ENCODE measurements around the gene ADD2.
"Not testable (repeated sequence)": the region's sequence is repeated elsewhere in the genome, so short reads cannot be mapped to it uniquely, and the experiment has no call there.

The ADD2 gene

DNA sequence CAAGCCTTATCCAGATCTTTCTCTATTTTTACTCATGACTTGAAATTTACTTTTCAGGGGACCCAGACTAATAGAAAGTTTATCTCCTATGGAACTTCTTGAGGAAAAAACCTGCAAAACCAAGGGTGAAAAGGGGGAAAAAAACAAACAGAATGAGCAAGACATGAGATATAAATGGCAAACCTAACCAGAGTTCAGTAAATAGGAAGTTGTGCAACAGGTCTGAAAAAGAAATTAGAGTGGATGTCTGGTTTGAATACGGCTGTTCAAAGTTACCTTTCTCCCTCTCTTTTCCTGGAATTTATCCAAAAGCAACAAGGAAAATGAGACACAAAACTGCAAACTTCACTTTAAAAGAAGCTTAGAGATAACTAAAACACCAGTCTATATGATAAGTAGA lies 135.6 kb downstream of the ADD2 start:
- peak overlapping the region in 6 of 11 experiments; percentile 9 to 62 (median 20); a peak in 9 of 22 replicates for H3K4me2 ChIP-seq
- H4K20me1 ChIP-seq: no peaks in the 10 kb centered on the region

DNA sequence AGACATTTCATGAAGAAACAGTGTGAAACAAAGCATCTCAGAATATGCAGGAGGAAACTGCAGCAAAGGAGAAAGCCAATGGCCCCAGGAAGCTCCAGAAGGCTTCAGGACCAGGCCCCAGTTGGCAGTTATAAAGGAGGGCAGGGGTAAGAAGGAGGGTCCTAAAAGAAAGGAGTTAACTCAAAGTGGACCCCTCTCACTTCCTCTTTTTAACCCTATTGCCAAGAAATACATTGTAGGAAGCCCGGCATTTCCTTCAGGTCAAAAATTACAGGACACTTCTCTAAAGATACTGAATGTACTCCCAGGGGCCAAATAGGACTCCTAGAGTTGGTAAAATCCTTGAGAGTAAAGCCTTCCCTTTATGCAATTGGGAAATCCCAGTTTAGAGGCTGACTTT lies 137.2 kb downstream of the ADD2 start:
- Histone ChIP-seq H3K27ac (no peak overlapping the region), H4K20me1 (no peaks in the 10 kb centered on the region), H3K36me3 (no peaks in the 10 kb centered on the region), H3K27me3 (no peaks in the 10 kb centered on the region), H3K4me1 (peaks cover 7 to 29% (median 15%) of the 10 kb centered on the region in 10 experiments; a peak in 12 of 20 replicates), H3K9me3 (replicated peaks in 1 of 11) (peaks cover 15 to 29% (median 20%) of the 10 kb centered on the region in 11 experiments; a peak in 21 of 22 replicates), H3K9ac (no peak overlapping the region), H3K4me3 (no peak overlapping the region), H3K4me2 (peak overlapping the region in 7 of 11 experiments; percentile 11 to 55 (median 30); a peak in 10 of 22 replicates)
- TF ChIP-seq Cebpa-rat (IDR thresholded peaks at IDR 0.05): no peak

More for the DNA sequence above, 135.6 kb downstream of the ADD2 start:
- no peak overlapping the region for H3K9ac ChIP-seq
- H3K27me3 ChIP-seq: no peaks in the 10 kb centered on the region
- peak in 1 of 11 experiments; percentile 30; a peak in 1 of 22 replicates for TF ChIP-seq Cebpa-rat (IDR thresholded peaks at IDR 0.05)
- no peak overlapping the region for H3K4me3 ChIP-seq
- peaks cover 0 to 24% (median 11%) of the 10 kb centered on the region in 10 experiments; a peak in 11 of 20 replicates for H3K4me1 ChIP-seq
- no peaks in the 10 kb centered on the region for H3K36me3 ChIP-seq
- H3K9me3 ChIP-seq (replicated peaks in 1 of 11): peaks cover 15 to 29% (median 20%) of the 10 kb centered on the region in 11 experiments; a peak in 21 of 22 replicates
- no peak overlapping the region for H3K27ac ChIP-seq

DNA sequence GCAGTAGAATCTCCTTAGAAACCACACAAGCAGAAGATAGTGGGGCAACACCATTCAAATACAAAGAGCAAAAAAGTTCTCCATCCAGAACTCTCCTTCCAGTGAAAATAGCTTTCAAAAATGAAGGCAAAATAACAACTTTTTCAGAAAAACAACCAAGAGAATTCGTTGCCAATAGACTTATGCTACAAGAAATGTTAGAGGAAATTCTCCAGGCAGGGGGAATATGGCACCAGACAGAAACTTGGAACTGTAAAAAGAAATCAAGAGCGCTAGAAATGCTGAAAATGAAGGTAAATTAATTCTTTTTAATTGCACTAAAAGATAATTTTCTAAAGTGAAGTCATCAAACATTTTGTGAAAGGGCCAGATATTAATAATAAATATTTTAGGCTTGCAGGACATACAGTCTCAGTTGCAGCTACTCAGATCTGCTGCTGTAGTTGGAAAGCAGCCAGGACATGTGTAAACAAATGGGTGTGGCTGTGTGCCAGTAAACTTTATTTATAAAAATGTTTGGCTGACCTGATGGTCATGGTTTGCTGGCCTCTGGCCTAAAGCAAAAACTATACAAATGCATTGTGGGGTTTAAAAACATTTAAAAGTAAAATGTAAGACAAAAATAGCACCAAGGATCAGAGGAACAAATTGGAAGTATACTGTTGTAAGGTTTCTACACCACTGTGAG lies 140.6 kb downstream of the ADD2 start:
- Histone ChIP-seq H3K9ac (no peak overlapping the region), H3K4me2 (peak overlapping the region in 6 of 11 experiments; percentile 4 to 43 (median 18); a peak in 6 of 22 replicates), H4K20me1 (no peaks in the 10 kb centered on the region), H3K27me3 (no peaks in the 10 kb centered on the region), H3K4me1 (peaks cover 7 to 24% (median 14%) of the 10 kb centered on the region in 10 experiments; a peak in 12 of 20 replicates), H3K4me3 (no peak overlapping the region), H3K27ac (no peak overlapping the region), H3K36me3 (no peaks in the 10 kb centered on the region), H3K9me3 (replicated peaks in 1 of 11) (peaks cover 0 to 4% (median 0%) of the 10 kb centered on the region in 11 experiments; a peak in 1 of 22 replicates)
- no peak for TF ChIP-seq Cebpa-rat (IDR thresholded peaks at IDR 0.05)

DNA sequence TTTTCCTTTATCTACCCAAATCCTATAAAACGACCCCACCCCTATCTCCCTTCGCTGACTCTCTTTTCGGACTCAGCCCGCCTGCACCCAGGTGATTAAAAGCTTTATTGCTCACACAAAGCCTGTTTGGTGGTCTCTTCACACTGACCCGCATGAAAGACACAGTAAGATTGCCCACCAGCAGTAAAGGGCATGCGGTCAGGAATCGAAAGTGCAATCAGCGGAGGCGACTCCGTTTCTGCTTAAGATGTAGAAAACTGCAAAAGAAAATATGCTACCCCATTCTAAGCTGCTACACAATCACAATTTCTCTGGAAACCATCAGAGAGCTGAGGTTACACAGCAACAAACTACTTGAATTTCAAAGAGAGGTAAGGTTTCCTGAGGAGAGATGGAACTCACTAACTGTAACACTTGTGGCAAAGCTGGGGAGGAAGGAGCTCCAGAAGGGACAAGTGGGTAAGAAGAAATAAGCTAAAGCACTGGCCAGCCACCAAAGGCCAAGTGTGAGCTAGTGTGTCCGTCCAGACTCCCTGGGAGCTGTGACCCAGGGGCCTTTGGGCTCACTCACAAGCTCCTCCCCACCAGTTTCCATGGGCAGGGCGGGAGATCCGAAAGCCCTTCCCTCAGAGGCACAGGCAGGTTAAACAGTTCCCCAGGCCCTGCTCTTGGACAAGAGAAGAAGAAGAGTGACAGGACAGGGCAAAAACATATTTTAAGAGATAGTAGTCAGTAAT lies 141.6 kb downstream of the ADD2 start:
- Histone ChIP-seq H3K4me2 (peak overlapping the region in 4 of 11 experiments; percentile 4 to 23 (median 10); a peak in 3 of 22 replicates), H3K9ac (no peak overlapping the region), H3K27ac (no peak overlapping the region)

DNA sequence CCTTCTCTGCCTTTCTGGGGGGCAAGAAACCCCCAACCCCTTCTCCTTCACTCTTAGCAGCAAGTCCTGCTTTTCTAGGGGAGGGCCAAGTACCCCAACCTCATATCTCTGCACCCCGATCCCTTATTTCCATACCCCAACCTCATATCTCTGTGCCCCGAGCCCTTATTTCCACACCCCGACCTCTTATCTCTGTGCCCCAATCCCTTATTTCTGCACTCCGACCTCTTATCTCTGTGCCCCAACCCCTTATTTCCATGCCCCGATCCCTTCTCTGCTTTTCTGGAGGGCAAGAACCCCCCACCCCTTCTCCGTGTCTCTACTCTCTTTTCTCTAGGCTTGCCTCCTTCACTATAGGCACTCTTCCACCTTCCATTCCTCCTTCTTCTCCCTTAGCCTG lies 146.5 kb downstream of the ADD2 start:
- H3K9ac ChIP-seq; H3K27me3 ChIP-seq; H3K4me2 ChIP-seq; H3K36me3 ChIP-seq; H3K4me3 ChIP-seq; H4K20me1 ChIP-seq; H3K4me1 ChIP-seq; H3K27ac ChIP-seq; H3K9me3 ChIP-seq (replicated peaks in 1 of 11): not testable (repeated sequence)

More for the DNA sequence above, 141.6 kb downstream of the ADD2 start:
- H3K4me1 ChIP-seq: peaks cover 6 to 16% (median 8%) of the 10 kb centered on the region in 10 experiments; a peak in 11 of 20 replicates
- H3K9me3 ChIP-seq (replicated peaks in 1 of 11): peaks cover 0 to 4% (median 0%) of the 10 kb centered on the region in 11 experiments; a peak in 1 of 22 replicates
- H3K4me3 ChIP-seq: no peak overlapping the region
- H4K20me1 ChIP-seq: no peaks in the 10 kb centered on the region
- H3K27me3 ChIP-seq: no peaks in the 10 kb centered on the region
- no peaks in the 10 kb centered on the region for H3K36me3 ChIP-seq
- TF ChIP-seq Cebpa-rat (IDR thresholded peaks at IDR 0.05): no peak

DNA sequence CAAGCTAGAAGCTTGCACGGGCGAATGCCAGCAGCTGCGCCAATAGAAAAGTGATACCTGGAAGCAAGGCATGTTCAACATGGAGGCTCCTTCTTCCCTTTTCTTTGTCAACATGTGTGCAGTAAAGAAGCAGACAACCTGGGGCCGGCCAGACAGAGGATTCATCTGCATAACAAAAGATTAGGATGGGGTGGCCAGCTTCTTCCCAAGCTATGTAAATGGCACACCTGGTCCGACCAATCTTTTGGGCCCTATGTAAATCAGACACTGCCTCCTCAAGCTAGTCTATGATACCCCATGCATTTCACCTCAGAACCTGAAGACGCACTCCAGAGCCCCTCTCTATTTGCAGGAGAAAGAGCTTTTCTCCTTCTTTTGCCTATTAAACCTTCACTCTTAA lies 148.0 kb downstream of the ADD2 start:
- H3K4me3 ChIP-seq: no peak overlapping the region
- H3K9ac ChIP-seq: no peak overlapping the region
- no peaks in the 10 kb centered on the region for H3K27me3 ChIP-seq
- no peak for TF ChIP-seq Cebpa-rat (IDR thresholded peaks at IDR 0.05)
- H3K27ac ChIP-seq: no peak overlapping the region
- H3K4me1 ChIP-seq: peaks cover 0 to 9% (median 3%) of the 10 kb centered on the region in 10 experiments; a peak in 10 of 20 replicates
- 0 out of 22 replicates have a peak overlapping the region, but pooled peaks of 1 of the 11 experiments have one; percentile 3 for H3K4me2 ChIP-seq
- H3K36me3 ChIP-seq: no peaks in the 10 kb centered on the region
- no peaks in the 10 kb centered on the region; a peak in 1 of 22 replicates for H4K20me1 ChIP-seq
- no peaks in the 10 kb centered on the region for H3K9me3 ChIP-seq (replicated peaks in 1 of 11)

DNA sequence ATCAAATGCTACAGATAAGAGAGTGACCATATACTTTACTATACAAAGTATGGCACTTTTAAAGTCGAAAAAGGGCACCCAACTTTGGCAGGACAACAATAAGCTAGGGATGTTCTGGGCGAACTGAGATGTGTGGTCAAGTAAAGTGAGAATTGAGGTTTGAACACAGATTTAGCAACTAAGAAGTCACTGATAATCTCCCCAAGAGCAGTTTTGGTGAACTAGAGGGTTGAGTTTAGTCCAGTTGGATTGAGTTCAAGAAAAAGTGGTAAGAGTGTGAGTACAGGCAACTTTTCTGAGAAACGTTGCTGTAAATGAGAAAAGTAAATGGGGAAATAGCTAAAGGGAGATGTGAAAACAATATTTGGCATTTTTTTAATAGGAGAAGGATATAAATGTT lies 148.8 kb downstream of the ADD2 start:
- Histone ChIP-seq H3K36me3 (no peaks in the 10 kb centered on the region), H3K27me3 (no peaks in the 10 kb centered on the region), H3K9ac (no peak overlapping the region), H3K4me3 (no peak overlapping the region), H3K27ac (no peak overlapping the region), H4K20me1 (no peaks in the 10 kb centered on the region; a peak in 1 of 22 replicates), H3K9me3 (replicated peaks in 1 of 11) (no peaks in the 10 kb centered on the region), H3K4me2 (no peak overlapping the region), H3K4me1 (peaks cover 0 to 9% (median 3%) of the 10 kb centered on the region in 10 experiments; a peak in 10 of 20 replicates)
- no peak for TF ChIP-seq Cebpa-rat (IDR thresholded peaks at IDR 0.05)

DNA sequence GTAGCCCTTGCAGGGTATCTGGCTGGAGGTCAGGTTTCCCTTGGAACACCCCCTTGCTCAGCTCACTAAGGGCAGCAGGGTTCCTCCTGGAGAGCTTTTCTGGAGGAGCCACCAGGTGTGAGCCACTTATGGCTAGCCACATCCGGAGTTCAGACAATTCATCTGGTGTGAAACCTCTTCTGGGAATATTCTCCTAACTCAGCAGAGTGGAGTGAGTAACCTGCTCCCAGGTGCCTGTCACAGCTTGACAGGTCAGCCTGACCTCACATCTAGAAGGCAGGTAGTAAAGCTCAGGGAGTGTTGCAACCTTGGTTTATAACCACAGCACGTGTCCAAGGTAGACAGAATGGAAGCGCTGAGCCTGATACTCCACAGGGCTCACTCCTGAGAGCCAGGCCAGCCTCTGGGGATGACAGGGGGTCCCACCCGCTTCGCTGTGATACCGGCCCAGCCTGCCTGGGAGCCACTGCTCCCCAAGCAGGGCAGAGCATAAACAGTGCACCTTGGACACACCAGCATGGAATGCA lies 151.8 kb downstream of the ADD2 start:
- peaks cover 0 to 9% (median 3%) of the 10 kb centered on the region in 10 experiments; a peak in 10 of 20 replicates for H3K4me1 ChIP-seq
- TF ChIP-seq Cebpa-rat (IDR thresholded peaks at IDR 0.05): no peak

DNA sequence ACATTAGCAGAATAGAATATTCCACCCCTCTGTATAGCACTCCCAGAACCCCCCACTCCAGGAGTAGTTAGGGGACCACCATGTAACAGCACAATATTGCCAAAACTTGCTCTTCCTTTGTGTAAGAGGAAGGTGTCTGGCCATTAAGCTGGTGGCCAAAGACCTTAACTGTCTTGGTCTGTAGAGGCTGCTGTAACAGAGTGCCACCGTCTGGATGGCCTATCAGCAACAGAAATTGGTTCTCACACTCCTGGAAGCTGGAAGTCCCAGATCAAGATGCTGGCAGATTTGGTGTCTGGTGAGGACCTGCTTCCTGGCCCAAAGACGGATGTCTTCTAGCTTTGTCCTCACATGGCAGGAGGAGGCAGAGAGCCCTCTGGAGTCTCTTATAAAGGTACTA lies 152.8 kb downstream of the ADD2 start:
- Histone ChIP-seq H3K36me3 (no peaks in the 10 kb centered on the region), H3K27ac (no peak overlapping the region), H3K27me3 (no peaks in the 10 kb centered on the region), H3K4me1 (peaks cover 0 to 9% (median 3%) of the 10 kb centered on the region in 10 experiments; a peak in 10 of 20 replicates), H4K20me1 (no peaks in the 10 kb centered on the region; a peak in 1 of 22 replicates), H3K9ac (no peak overlapping the region), H3K9me3 (replicated peaks in 1 of 11) (no peaks in the 10 kb centered on the region), H3K4me3 (no peak overlapping the region), H3K4me2 (no peak overlapping the region)
- TF ChIP-seq Cebpa-rat (IDR thresholded peaks at IDR 0.05): no peak

More for the DNA sequence above, 151.8 kb downstream of the ADD2 start:
- H3K9ac ChIP-seq: no peak overlapping the region
- H3K36me3 ChIP-seq: no peaks in the 10 kb centered on the region
- no peaks in the 10 kb centered on the region; a peak in 1 of 22 replicates for H4K20me1 ChIP-seq
- no peaks in the 10 kb centered on the region for H3K27me3 ChIP-seq
- H3K9me3 ChIP-seq (replicated peaks in 1 of 11): no peaks in the 10 kb centered on the region
- peak overlapping the region in 4 of 11 experiments; percentile 8 to 32 (median 9); a peak in 4 of 22 replicates for H3K4me2 ChIP-seq
- no peak overlapping the region for H3K27ac ChIP-seq
- H3K4me3 ChIP-seq: no peak overlapping the region
